Adrenal gland (tissue), 12 donors: ENCODE results near the gene PCSK9. TPM values are rescaled to one million over a fixed set of nuclear protein-coding genes. Genes with fewer than 3 reads are reported as not detected.

ENCODE experiments used
- DNase-seq, 7 donors: peaks; one replicate each; pipeline ENCODE4 v3.0.0-alpha.2; 2019 to 2020
- H3K27ac ChIP-seq, 5 donors: fragments of 200-600 bp; sonication (generic) in 4 of 5; 1 replicate in 3 of 5; 2 replicates in 2 of 5; pipeline versions ENCODE4 v1.5.1 to v1.8.0; 2016 to 2020; ENCODE audit warnings: mild to moderate bottlenecking in 1 of 5
- H3K27me3 ChIP-seq: fragments of 200-600 bp; 2 replicates; pipeline ENCODE4 v1.8.0; 2021
- H3K36me3 ChIP-seq, 2 donors: fragments of 200-600 bp; replicated peaks in 1 of 2; 1 replicate in 1 of 2; 2 replicates in 1 of 2; pipeline versions ENCODE4 v1.5.1 to v1.8.0; 2018 to 2022
- H3K4me1 ChIP-seq, 2 donors: fragments of 200-600 bp; replicated peaks in 1 of 2; 1 replicate in 1 of 2; 2 replicates in 1 of 2; pipeline versions ENCODE4 v1.5.1 to v1.8.0; 2018 to 2021
- H3K4me3 ChIP-seq, 4 donors: fragments of 200-600 bp; sonication (generic) in 3 of 4; one replicate each; pipeline ENCODE4 v1.5.1; 2016 to 2018
- H3K9me3 ChIP-seq, 3 donors: fragments of 200-600 bp; sonication (generic) in 1 of 3; replicated peaks in 1 of 3; 1 replicate in 2 of 3; 2 replicates in 1 of 3; pipeline versions ENCODE4 v1.5.1 to v1.8.0; 2016 to 2021
- CTCF ChIP-seq, 6 experiments: fragments of 450-650 bp in 4 of 6; fragments of 200-600 bp in 2 of 6; sonication (generic) in 1 of 6; IDR thresholded peaks; 1 replicate in 5 of 6; 2 replicates in 1 of 6; pipeline versions ENCODE4 v1.5.1 to v1.8.0; 2016 to 2021; ENCODE audit warnings: antibody characterized with exemption in 6 of 6, mild to moderate bottlenecking in 2 of 6, moderate library complexity in 1 of 6
- POLR2A ChIP-seq, 2 donors: fragments of 450-650 bp; IDR thresholded peaks; one replicate each; pipeline ENCODE4 v1.6.1; 2017; ENCODE audit warnings: antibody characterized with exemption in 2 of 2, mild to moderate bottlenecking in 2 of 2, moderate library complexity in 1 of 2
- WGBS, 4 donors: extraction: QIAGEN DNeasy Blood & Tissue Kit in 2 of 4; methylation state at CpG; one replicate each; pipeline versions ENCODE4 v1.1.5 to v1.1.7; 2013 to 2017; 5-methylcytosine and 5-hydroxymethylcytosine counted together
- intact Hi-C, 2 donors: fragments of 100-400 bp; cut with DNase I; formaldehyde crosslinking; loops; one replicate each; pipeline versions ENCODE4 v1.14.1 to v1.15.0; 2022 to 2023
- polyA plus RNA-seq, 3 donors: library from polyadenylated mRNA; stranded (reverse); fragments of 200-250 nt in 2 of 3; fragments of 350-450 nt in 1 of 3; fragmentation: Illumina TruSeq in 1 of 3; extraction: RNeasy Lipid Tissue Mini Kit (QIAGEN cat#74804) in 1 of 3; gene quantifications; one replicate each; pipeline ENCODE4 v1.2.3, GENCODE V29; 2013 to 2014
- total RNA-seq, 9 donors: library from RNA; depleted of rRNA in 4 of 9; stranded (reverse); fragments of >200 nt in 4 of 9; fragments of 120-200 nt in 1 of 9; fragmentation: NEBNext Ultra II Directional in 1 of 9; extraction: Animal tissue kit (Norgen Biotek cat#: 25700) in 1 of 9; gene quantifications; one replicate each; pipeline versions ENCODE4 v1.1.0 to v1.2.4, GENCODE V29; 2013 to 2023
- donor health status: healthy with polysubstance abuse.
- donor health status: Bipolar disorder and iron deficiency.
- donor health status: DM: yes; HTN: yes; CAD: no.
- donor health status: DM: no; HTN: no; CAD: no.
- donor health status: DM: no; HTN: no; CAD: no.
- donor health status: DM: yes; HTN: yes; CAD: no.

Gene PCSK9
- total and polyA plus RNA-seq, 12 donors, result 0.10 to 1.4 (median 0.30) TPM; not detected in 1

GRCh38 chr1:55052221-55053142 lies 13.1 kb downstream of the PCSK9 start:
- H3K9me3 ChIP-seq, result no peaks in the 10 kb centered on the region
- peak in 6 of 7 donors; percentile 31 to 79 (median 77) for DNase-seq
- H3K4me1 ChIP-seq, result peaks cover 0 to 12% of the 10 kb centered on the region in 2 donors
- no peaks in the 10 kb centered on the region for H3K27me3 ChIP-seq
- TF ChIP-seq POLR2A (IDR thresholded peaks at IDR 0.05) (no peak), CTCF (IDR thresholded peaks at IDR 0.05) (no peak)
- 77 to 86% (median 85%) methylated on average over 6 to 29 of the region's 29 CpGs for WGBS, 4 donors
- H3K36me3 ChIP-seq, result no peaks in the 10 kb centered on the region
- no peak overlapping the region for H3K4me3 ChIP-seq
- H3K27ac ChIP-seq, result peak overlapping the region in 1 of 5 donors; percentile 72
- intact Hi-C loops, result no loop called here

DNA sequence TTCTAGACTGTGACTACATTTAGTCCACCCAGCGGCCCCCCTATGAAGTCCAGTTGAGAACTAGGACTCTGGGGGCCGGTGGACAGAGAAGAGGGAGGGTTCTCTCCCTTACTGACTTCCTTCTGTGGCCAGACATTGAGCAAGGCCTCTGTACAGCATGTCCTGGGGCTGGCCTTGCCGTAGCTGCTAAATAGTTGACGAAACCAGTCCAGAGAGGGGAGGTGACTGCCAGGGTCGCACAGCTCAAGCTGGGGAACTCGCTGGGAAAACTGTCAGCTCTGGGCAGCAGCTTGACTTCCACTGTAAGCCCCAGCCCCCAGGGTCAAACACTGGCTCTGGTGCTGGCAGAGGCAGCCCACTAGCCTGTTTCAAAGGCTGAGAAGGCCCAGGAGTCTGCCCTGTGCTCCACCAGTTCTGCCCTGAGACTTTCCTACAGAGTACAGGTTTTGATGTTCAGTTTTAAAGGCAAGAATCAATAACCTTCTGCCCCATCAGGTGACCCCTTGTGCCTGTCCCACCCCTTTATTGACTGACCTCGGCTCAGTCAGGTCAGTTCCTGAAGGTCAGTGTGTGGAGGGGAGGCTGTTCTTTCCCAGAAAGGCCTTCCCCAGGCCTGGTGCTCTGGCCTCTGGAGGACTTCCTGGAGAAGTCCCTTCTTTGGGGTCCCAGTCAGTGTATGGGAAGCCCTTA lies 14.1 kb downstream of the PCSK9 start:
- peak in 6 of 7 donors; percentile 22 to 83 (median 77) for DNase-seq
- Histone ChIP-seq H3K36me3 (no peaks in the 10 kb centered on the region), H3K4me3 (no peak overlapping the region), H3K9me3 (no peaks in the 10 kb centered on the region), H3K27ac (peak overlapping the region in 3 of 5 donors; percentile 25 to 72 (median 51)), H3K27me3 (no peaks in the 10 kb centered on the region), H3K4me1 (peaks cover 0 to 12% of the 10 kb centered on the region in 2 donors)
- TF ChIP-seq POLR2A (IDR thresholded peaks at IDR 0.05) (no peak), CTCF (IDR thresholded peaks at IDR 0.05) (no peak)
- intact Hi-C loops, result no loop called here
- 33 to 64% (median 38%) methylated on average over 5 to 7 of the region's 7 CpGs for WGBS, 4 donors

GRCh38 chr1:55054396-55054795 lies 15.0 kb downstream of the PCSK9 start:
- H3K4me3 ChIP-seq, result no peak overlapping the region
- no peaks in the 10 kb centered on the region for H3K27me3 ChIP-seq
- H3K36me3 ChIP-seq, result no peaks in the 10 kb centered on the region
- peaks cover 0 to 12% of the 10 kb centered on the region in 2 donors for H3K4me1 ChIP-seq
- intact Hi-C loops, result no loop called here
- TF ChIP-seq CTCF (IDR thresholded peaks at IDR 0.05), result no peak
- TF ChIP-seq POLR2A (IDR thresholded peaks at IDR 0.05), result no peak
- 86 to 96% (median 90%) methylated on average over 5 of the region's 5 CpGs for WGBS, 4 donors
- no peaks in the 10 kb centered on the region for H3K9me3 ChIP-seq
- H3K27ac ChIP-seq, result no peak overlapping the region
- peak in 1 of 7 donors; percentile 37 for DNase-seq
